ENCODE measurements around the gene PICALM.
"Not testable (repeated sequence)": the region's sequence is repeated elsewhere in the genome, so short reads cannot be mapped to it uniquely, and the experiment has no call there.

PICALM gene

GRCh38 chr11:85976525-85976924 is 92.4 kb downstream of the PICALM start:
- no peak for DNase-seq (ENCODE audit: low spot score)

- no peak for DNase-seq (ENCODE audit: low spot score)
These were observed 94.8 kb downstream of the PICALM start for GRCh38 chr11:85974122-85974521.

- no peak for DNase-seq (ENCODE audit: low spot score)
These were observed 98.3 kb downstream of the PICALM start for GRCh38 chr11:85970593-85970992.

- DNase-seq (ENCODE audit: low spot score): no peak
These were observed 101.4 kb downstream of the PICALM start for GRCh38 chr11:85967457-85967856.

- DNase-seq (ENCODE audit: low spot score): no peak
These were observed 103.7 kb downstream of the PICALM start for GRCh38 chr11:85965202-85965601.

GRCh38 chr11:85961930-85962363 is 106.9 kb downstream of the PICALM start:
- DNase-seq (ENCODE audit: low spot score): no peak

GRCh38 chr11:85961130-85961529 is 107.8 kb downstream of the PICALM start:
- no peak for DNase-seq (ENCODE audit: low spot score)

GRCh38 chr11:85960678-85961077 is 108.2 kb downstream of the PICALM start:
- no peak for DNase-seq (ENCODE audit: low spot score)

GRCh38 chr11:85955531-85955930 is 113.4 kb downstream of the PICALM start:
- no peak for DNase-seq (ENCODE audit: low spot score)

- DNase-seq (ENCODE audit: low spot score): no peak
These were observed 115.3 kb downstream of the PICALM start for GRCh38 chr11:85953491-85954143.

GRCh38 chr11:85952108-85952485 is 116.8 kb downstream of the PICALM start:
- DNase-seq (ENCODE audit: low spot score): not testable (repeated sequence)

GRCh38 chr11:85951428-85952107 is 117.3 kb downstream of the PICALM start:
- no peak for DNase-seq (ENCODE audit: low spot score)

- DNase-seq (ENCODE audit: low spot score): no peak
These were observed 117.9 kb downstream of the PICALM start for GRCh38 chr11:85951049-85951405.

GRCh38 chr11:85950317-85951048 is 118.4 kb downstream of the PICALM start:
- no peak for DNase-seq (ENCODE audit: low spot score)

- no peak for DNase-seq (ENCODE audit: low spot score)
These were observed 119.1 kb downstream of the PICALM start for GRCh38 chr11:85949798-85950197.

GRCh38 chr11:85948884-85949283 is 120.0 kb downstream of the PICALM start:
- no peak for DNase-seq (ENCODE audit: low spot score)

GRCh38 chr11:85947431-85948272 is 121.2 kb downstream of the PICALM start:
- no peak for DNase-seq (ENCODE audit: low spot score)

GRCh38 chr11:85946221-85946620 is 122.7 kb downstream of the PICALM start:
- DNase-seq (ENCODE audit: low spot score): no peak

GRCh38 chr11:85945788-85946187 is 123.1 kb downstream of the PICALM start:
- no peak for DNase-seq (ENCODE audit: low spot score)

- DNase-seq (ENCODE audit: low spot score): no peak
These were observed 123.6 kb downstream of the PICALM start for GRCh38 chr11:85945296-85945695.

GRCh38 chr11:85941380-85941973 is 127.4 kb downstream of the PICALM start:
- peak; percentile 71 for DNase-seq (ENCODE audit: low spot score)

Data from D341Med (cell line).